HG03558 (cell line): ENCODE results near the gene AMDHD2.

Source experiments
- ATAC-seq: cut with Tn5 transposase; IDR thresholded peaks from one replicate; pipeline ENCODE4 v1.9.1; 2021; ENCODE audit warnings: moderate number of reproducible peaks; ENCODE audit not compliant: unreplicated experiment; ENCODE audit errors: extremely low read depth

AMDHD2 gene

DNA sequence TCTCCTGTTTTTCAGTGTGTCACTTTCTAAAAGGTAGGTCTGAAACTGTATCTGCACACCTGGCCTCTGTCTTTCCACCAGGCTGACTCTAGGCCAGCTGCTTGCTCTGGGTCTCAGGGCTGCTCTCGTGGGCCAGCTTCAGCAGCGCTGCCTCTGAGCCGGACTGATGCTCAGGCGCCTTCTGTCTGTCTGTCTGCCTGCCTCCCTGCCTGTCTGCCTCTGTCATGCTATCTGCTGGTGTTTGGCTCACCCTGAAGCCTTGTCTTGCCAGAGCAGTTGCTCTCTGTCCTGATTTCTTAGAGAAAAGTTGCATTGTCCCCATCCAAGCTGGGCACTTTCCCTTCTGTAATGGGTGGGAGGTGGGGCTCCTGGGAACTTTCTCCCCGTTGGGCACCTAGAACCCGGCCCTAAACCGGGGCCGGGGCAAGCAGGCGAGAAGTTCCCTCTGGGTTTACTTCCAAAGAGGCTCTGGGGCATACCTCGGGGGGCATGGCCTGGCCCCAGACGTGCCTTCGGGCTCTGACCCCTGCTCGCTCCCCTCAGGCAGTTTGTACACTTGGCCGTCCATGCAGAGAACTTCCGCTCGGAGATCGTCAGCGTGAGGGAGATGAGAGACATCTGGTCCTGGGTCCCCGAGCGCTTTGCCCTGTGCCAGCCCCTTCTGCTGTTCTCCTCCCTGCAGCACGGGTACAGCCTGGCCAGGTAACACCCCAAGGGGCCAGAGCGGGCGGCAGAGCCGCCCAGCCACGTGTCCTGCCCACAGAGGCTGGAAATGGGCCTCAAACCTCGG lies 22.3 kb upstream of the AMDHD2 start:
- no peak for ATAC-seq

DNA sequence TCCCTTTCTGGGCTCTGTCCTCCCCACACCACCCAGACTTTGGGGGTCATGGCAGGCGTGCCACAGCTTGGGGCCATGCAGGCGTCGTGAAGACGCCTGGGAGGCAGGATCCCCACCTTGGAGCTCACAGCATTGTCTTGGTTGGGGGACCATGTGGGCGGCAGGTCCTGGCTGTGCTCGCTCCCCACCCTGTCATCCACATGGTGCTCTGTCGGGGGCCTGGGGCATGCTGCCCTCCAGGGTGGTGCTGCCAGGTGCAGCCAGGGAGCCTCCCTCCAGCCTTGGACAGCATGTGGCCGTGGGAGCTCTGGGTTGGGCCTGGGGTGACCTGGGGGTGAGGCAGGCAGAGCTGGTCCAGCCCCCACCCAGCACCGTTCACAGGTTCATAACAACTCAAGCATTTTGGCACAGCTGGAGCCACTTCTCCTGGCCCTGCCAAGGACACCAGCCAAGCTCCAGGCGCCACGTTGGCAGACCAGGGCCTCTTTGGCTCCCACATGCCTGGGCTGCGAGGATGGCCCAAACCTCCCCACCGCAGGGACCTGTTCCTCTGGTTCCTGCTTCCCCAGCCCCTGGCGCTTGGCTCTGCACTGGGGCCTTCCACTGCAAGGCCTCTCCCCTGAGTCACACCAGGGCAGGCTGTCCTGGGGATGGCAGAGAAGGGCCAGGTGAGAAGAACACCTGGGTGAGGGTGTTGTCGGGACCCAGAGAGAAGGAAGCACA lies 21.5 kb upstream of the AMDHD2 start:
- ATAC-seq: no peak

DNA sequence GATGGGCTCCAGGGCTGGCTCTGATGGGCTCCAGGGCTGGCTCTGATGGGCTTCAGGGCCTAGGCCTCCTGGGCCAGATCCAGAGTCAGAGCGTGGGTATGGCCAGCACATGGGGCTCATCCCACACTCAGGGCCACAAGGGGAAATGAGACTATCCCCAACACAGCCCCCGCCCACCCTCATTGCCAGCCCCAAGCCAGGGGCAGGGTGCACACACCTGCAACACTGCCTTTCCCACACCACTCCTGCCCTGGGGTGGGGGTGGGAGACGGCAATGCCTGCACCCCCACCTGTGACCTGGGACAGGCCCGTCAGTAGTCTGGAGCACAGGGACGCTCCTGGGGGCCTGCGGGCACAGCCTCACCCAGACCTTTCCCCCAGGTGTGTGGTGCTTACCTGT lies 20.7 kb upstream of the AMDHD2 start:
- ATAC-seq: no peak

- no peak for ATAC-seq
Measured at GRCh38 chr16:2499890-2500429, 20.2 kb upstream of the AMDHD2 start.

GRCh38 chr16:2500430-2500917 lies 19.7 kb upstream of the AMDHD2 start:
- no peak for ATAC-seq

- no peak for ATAC-seq
Measured at GRCh38 chr16:2500918-2501750, 19.0 kb upstream of the AMDHD2 start.

GRCh38 chr16:2501946-2502895 lies 17.9 kb upstream of the AMDHD2 start:
- ATAC-seq: no peak

DNA sequence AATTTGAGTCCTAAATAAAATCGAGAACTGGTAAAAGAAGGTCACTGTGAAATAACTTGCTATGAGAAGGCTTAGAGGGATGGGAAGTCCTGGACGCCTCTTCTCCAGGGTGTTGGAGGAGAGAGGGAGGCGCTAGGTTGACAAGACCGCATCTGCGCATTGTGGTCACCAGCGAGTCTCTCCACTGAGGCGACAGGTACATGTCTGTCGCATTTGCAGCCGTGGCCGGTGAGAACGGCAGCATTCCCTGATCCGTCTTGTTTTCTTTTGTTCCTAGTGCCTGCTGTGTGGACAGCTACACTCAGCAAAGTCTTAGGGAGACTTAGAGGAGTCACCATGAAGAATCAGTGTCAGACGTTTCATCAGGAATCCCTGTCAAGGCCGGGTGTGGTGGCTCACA lies 14.5 kb upstream of the AMDHD2 start:
- ATAC-seq: no peak

GRCh38 chr16:2507052-2507659 lies 13.0 kb upstream of the AMDHD2 start:
- no peak for ATAC-seq

GRCh38 chr16:2507665-2508064 lies 12.5 kb upstream of the AMDHD2 start:
- no peak for ATAC-seq

DNA sequence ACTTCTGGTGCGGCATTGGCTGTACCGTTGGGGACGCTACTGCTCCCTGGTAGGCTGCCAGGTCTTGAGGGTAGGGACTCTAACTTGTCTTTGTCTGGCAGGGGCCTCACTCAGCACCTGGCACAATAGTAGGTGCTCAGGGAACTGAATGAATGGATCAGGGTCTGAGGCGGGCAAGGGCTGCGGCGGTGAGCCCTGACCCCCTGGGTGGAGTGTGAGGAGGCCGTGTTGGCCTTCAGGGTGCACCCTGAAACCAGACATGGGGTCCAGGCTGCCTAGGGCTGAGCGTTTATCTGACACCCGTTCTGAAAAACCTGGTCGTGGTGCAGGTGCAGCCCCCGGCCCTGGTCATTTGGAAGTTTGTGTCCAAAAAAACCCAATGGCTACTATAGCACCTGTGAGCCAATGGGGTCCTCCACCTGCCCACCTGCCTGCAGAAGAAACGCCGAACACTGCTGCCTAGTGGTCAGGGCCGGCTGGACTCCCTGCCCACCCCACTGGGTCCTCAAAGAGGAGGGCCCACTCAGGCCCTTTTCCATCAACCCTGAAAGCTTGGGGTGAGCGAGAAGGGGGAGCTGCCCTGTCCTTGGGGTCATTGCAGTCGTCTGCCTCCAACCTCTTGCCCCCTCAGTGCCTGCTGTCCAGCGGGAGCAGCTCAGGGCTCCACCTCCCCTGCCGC lies 11.3 kb upstream of the AMDHD2 start:
- no peak for ATAC-seq

GRCh38 chr16:2511128-2511800 lies 8.9 kb upstream of the AMDHD2 start:
- ATAC-seq: no peak

GRCh38 chr16:2511996-2512734 lies 8.0 kb upstream of the AMDHD2 start:
- ATAC-seq: no peak

GRCh38 chr16:2512735-2513404 lies 7.3 kb upstream of the AMDHD2 start:
- no peak for ATAC-seq

DNA sequence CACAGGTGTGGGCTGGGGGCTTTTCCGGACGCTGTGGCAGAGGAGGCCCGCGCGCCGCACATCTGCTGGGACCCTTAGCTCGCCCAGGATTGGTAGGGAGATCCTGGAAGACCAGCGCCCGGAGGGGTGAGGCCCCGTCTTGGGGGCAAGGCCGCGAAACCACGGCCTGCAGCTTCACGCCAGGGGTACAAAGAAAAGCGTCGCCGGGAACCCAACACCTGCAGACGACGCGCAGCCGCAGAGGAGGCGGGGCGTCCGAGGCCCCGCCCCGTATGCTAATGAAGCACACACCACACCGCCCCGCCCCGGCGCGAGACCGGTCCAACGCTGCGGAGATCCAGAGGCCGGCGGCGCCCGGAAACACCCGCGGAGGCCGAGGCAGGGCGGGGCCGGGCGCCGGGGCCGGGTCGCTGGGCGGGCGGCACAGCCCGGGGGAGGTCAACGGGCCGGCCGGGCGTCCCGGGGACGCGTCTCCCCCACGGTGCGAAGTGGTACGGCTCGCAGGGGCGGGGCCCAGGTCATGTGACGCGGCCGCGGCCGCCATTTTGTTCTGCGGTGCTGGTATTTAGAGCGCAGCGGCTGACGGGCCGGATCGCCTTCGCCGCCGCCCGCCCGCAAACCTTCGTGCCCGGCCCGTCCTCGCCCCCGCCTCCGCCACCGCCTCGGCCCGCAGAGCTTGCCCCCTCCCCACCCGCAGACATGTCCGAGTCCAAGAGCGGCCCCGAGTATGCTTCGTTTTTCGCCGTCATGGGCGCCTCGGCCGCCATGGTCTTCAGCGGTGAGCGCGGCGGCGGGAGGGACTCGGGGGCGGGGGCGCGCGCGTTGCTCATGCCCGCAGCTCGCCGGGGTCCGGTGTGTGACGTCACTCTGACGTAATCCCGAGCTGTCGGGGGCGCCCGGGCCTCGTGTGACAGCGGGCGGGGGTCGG lies 6.5 kb upstream of the AMDHD2 start, which contains the start of gene ATP6V0C:
Gene ATP6V0C (plus strand): TSS at position 548 of the 928 bp plus-strand sequence. CDS start 152 bp downstream, at position 700.
- peak; percentile 41 for ATAC-seq
